Mucosa of rectum (tissue), 2 donors: Measurements from ENCODE around the gene MRPL38.

Source experiments
- H3K27ac ChIP-seq, 2 donors: one replicate each; pipeline ENCODE4 v1.7.0; 2013; ENCODE audit warnings: inconsistent platforms in 2 of 2, low read depth in 2 of 2, low read length in 2 of 2
- H3K27me3 ChIP-seq, 2 donors: one replicate each; pipeline ENCODE4 v1.7.0; 2013; ENCODE audit warnings: low read length in 2 of 2; ENCODE audit not compliant: control insufficient read depth in 2 of 2, insufficient read depth in 2 of 2
- H3K36me3 ChIP-seq, 2 donors: one replicate each; pipeline ENCODE4 v1.7.0; 2013; ENCODE audit warnings: low read length in 2 of 2; ENCODE audit not compliant: control insufficient read depth in 2 of 2, insufficient read depth in 2 of 2
- H3K4me1 ChIP-seq, 2 donors: one replicate each; pipeline ENCODE4 v1.7.0; 2013; ENCODE audit warnings: low read length in 2 of 2, mild to moderate bottlenecking in 1 of 2; ENCODE audit not compliant: control insufficient read depth in 2 of 2, insufficient read depth in 2 of 2
- H3K4me3 ChIP-seq, 2 donors: one replicate each; pipeline ENCODE4 v1.7.0; 2013; ENCODE audit warnings: low read length in 2 of 2
- H3K9ac ChIP-seq, 2 donors: one replicate each; pipeline ENCODE4 v1.7.0; 2013; ENCODE audit warnings: low read length in 2 of 2, low read depth in 1 of 2, mild to moderate bottlenecking in 1 of 2
- H3K9me3 ChIP-seq, 2 donors: one replicate each; pipeline ENCODE4 v1.7.0; 2013; ENCODE audit warnings: low read length in 2 of 2; ENCODE audit not compliant: control insufficient read depth in 2 of 2
- donor health status: healthy.
- donor health status: Normal muscosa, but diverticular disease.

Gene MRPL38

DNA sequence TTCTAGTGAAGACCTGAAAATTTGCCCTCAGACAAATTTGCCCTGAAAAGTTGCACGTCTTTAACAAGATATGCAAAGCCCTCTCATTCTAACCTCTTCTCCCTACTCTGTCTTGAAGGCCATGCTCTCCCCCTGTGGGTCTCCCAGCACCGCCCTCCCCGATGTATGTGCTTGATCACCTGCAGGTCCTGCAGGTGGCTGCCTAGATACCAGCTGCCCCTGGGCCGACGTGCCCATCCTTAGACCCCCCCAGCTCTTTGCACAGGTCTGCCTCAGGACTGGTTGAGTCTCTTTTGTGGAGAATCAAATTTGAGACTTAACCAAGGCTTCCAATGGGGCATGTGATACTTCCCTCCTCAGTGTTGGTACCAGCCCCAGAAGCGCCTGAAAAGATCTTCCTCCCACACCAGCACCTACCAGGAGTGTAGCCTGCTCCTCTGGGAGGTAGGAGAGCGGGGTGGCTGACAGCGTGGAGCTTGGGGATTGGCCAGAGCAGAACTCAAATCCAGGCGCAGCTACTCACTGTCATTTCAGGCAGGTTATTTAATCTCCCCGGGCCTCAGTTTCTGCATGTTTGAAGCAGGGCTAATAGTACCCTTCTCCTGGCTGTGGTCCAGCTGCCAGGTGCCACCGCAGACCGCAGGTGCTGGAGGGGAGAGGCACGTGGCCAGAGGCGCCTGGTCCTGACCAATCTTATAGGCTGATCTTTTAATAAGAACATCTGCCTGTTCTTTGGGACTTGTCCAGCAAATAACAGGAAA, 4.5 kb upstream of the MRPL38 start:
- no peak overlapping the region for H3K9ac ChIP-seq
- no peak overlapping the region for H3K27ac ChIP-seq
- no peaks in the 10 kb centered on the region for H3K36me3 ChIP-seq
- peaks cover 2 to 8% of the 10 kb centered on the region in 2 donors for H3K4me1 ChIP-seq
- no peaks in the 10 kb centered on the region for H3K27me3 ChIP-seq
- no peak overlapping the region for H3K4me3 ChIP-seq
- no peaks in the 10 kb centered on the region for H3K9me3 ChIP-seq

DNA sequence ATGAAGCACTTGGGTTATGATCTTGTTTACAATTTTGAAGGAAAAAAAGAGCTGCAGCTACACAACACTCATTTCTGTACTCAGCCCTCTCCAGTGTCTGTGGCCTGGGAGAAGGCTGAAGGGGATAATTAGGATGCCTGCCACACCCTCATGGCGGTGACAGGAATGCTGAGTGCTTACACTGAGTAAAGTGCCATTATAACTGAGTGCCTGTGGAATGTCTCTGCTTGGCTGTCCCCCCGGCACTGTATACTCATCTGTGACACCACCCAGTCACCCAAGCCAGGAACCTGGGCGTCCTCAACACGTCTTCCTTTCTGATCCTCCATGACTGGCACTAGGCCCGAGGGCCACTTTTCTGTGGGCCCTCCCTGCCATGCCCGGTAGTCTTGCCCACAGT, 3.5 kb upstream of the MRPL38 start:
- peaks cover 5 to 14% of the 10 kb centered on the region in 2 donors for H3K4me1 ChIP-seq
- H3K27me3 ChIP-seq = no peaks in the 10 kb centered on the region
- H3K36me3 ChIP-seq = no peaks in the 10 kb centered on the region
- no peaks in the 10 kb centered on the region for H3K9me3 ChIP-seq
- no peak overlapping the region for H3K27ac ChIP-seq
- no peak overlapping the region for H3K4me3 ChIP-seq
- no peak overlapping the region for H3K9ac ChIP-seq

DNA sequence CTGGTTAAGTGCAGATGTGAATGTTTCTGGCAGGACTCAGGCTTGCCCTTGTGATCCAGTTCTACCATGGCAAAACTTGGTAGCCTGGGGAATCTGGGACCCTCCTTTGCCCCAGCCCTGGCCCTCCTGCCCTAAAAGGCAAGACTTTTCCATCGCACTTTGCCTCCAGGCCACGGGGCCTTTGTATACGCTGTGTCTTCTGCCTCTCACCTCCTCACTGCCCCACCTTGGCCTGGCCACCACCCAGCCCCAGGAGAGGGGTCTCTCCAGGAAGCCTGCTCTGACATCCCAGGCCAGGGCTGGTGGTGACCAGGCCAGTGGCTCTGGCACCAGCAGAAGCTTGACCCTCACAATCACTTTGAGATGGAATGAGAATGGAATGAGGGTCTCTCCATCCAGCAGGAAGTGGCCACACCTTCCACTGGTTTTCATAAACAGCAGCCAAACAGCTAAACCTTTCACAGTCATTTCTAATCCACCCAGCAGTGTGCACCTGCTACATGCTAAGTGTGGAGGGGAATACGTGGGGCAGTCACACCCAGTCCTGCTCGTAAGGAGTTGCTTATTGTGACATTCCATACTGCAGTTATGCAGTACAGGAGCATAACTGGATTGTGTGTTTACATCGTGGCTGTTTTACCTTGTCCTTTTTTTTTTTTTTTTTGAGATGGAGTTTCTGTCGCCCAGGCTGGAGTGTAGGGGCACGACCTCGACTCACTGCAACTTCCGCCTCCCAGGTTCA, 1.6 kb upstream of the MRPL38 start:
- H3K27me3 ChIP-seq = no peaks in the 10 kb centered on the region
- H3K9me3 ChIP-seq = no peaks in the 10 kb centered on the region
- no peak overlapping the region for H3K9ac ChIP-seq
- no peak overlapping the region for H3K4me3 ChIP-seq
- peaks cover 5 to 14% of the 10 kb centered on the region in 2 donors for H3K4me1 ChIP-seq
- H3K36me3 ChIP-seq = peaks cover 0 to 8% of the 10 kb centered on the region in 2 donors
- no peak overlapping the region for H3K27ac ChIP-seq

- Histone ChIP-seq H3K4me1 (peaks cover 5 to 9% of the 10 kb centered on the region in 2 donors), H3K9me3 (no peaks in the 10 kb centered on the region), H3K27me3 (no peaks in the 10 kb centered on the region), H3K36me3 (peaks cover 19 to 34% of the 10 kb centered on the region in 2 donors), H3K9ac (no peak overlapping the region), H3K4me3 (no peak overlapping the region), H3K27ac (no peak overlapping the region)
Observed at GRCh38 chr17:75902406-75902805, 2.3 kb downstream of the MRPL38 start.

- H3K36me3 ChIP-seq = peaks cover 19 to 34% of the 10 kb centered on the region in 2 donors
- no peak overlapping the region for H3K27ac ChIP-seq
- H3K27me3 ChIP-seq = no peaks in the 10 kb centered on the region
- no peaks in the 10 kb centered on the region for H3K9me3 ChIP-seq
- H3K4me1 ChIP-seq = peaks cover 9 to 12% of the 10 kb centered on the region in 2 donors
- H3K4me3 ChIP-seq = no peak overlapping the region
- H3K9ac ChIP-seq = no peak overlapping the region
Observed at GRCh38 chr17:75901727-75902126, 3.0 kb downstream of the MRPL38 start.

- no peak overlapping the region for H3K9ac ChIP-seq
- H3K9me3 ChIP-seq = no peaks in the 10 kb centered on the region
- no peak overlapping the region for H3K27ac ChIP-seq
- peaks cover 9 to 12% of the 10 kb centered on the region in 2 donors for H3K4me1 ChIP-seq
- H3K4me3 ChIP-seq = no peak overlapping the region
- no peaks in the 10 kb centered on the region for H3K27me3 ChIP-seq
- H3K36me3 ChIP-seq = peaks cover 19 to 34% of the 10 kb centered on the region in 2 donors
Observed at GRCh38 chr17:75900691-75901533, 3.8 kb downstream of the MRPL38 start.

DNA sequence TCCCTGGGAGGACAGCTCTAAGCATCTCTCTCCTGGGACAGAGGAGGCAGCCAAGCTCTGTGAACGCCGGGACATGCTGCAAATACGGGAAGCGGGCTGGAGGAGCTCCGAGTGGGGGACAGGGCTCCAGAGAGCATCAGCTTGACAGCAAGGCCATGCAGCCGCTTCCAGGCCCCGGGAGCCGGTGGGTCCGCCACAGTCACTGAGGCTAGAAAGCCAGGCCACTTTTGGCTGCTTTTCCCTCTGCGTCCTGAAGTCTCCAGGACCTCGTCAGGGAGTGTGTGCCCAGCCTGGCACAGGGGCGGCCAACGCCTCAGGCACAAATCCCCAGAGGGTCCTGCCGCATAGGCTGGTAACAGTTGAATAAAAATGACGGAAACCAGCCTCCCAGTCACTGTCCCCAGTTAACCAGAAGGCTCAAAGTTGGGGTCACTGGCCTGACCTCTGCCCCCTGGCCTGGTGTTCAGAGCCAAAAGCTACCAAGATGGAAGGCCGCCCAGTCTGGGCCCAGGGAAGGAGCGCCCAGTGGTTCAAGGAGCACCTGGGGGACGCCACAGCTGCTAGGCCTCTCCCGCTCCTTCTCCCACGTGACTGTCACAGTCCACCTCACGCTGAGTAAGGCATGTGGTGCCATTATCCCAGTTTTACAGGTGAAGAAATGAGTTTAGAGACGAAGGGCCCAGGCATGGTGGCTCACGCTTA, 4.8 kb downstream of the MRPL38 start:
- Histone ChIP-seq H3K36me3 (peaks cover 19 to 34% of the 10 kb centered on the region in 2 donors), H3K4me3 (no peak overlapping the region), H3K9me3 (no peaks in the 10 kb centered on the region), H3K27ac (no peak overlapping the region), H3K27me3 (no peaks in the 10 kb centered on the region), H3K4me1 (peaks cover 19 to 22% of the 10 kb centered on the region in 2 donors), H3K9ac (no peak overlapping the region)

- H3K4me1 ChIP-seq = peaks cover 19 to 25% of the 10 kb centered on the region in 2 donors
- no peaks in the 10 kb centered on the region for H3K9me3 ChIP-seq
- peaks cover 19 to 34% of the 10 kb centered on the region in 2 donors for H3K36me3 ChIP-seq
- H3K4me3 ChIP-seq = no peak overlapping the region
- no peak overlapping the region for H3K9ac ChIP-seq
- no peaks in the 10 kb centered on the region for H3K27me3 ChIP-seq
- H3K27ac ChIP-seq = no peak overlapping the region
Observed at GRCh38 chr17:75899353-75899752, 5.3 kb downstream of the MRPL38 start.

DNA sequence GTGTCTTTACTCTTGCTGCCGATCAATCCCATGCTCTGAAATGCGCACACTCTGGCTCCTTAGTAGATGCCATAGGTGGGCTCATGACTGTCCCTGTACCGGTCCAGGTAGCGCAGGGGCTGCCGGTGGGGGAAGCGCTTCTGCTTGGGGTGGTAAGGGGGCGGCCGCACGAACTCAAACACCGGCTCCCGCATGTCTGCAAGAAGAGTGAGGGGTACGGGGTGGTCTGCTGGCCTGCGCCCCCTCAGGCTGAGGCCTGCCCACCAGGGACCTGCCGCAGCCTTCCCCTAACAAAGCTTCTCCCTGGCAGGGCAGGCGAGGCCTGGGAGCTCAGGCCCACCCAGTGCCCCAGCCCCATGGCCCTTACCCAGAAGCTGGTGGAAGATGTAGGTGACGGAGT, 5.9 kb downstream of the MRPL38 start:
- Histone ChIP-seq H3K9ac (no peak overlapping the region), H3K4me1 (peaks cover 17 to 20% of the 10 kb centered on the region in 2 donors), H3K27me3 (no peaks in the 10 kb centered on the region), H3K27ac (no peak overlapping the region), H3K36me3 (peaks cover 19 to 34% of the 10 kb centered on the region in 2 donors), H3K4me3 (no peak overlapping the region), H3K9me3 (no peaks in the 10 kb centered on the region)
